Stimulated activated CD4-positive, alpha-beta T cell treated with anti-CD3 and anti-CD28 coated beads, Interleukin-2, amount 100 ng/mL, for 4 hours (primary cell): Measurements from ENCODE around the gene DET1.
"Not testable (repeated sequence)": the region's sequence is repeated elsewhere in the genome, so short reads cannot be mapped to it uniquely, and the experiment has no call there.

Experiments
- DNase-seq: peaks from one replicate; pipeline ENCODE4 v3.0.0-alpha.2; 2020; ENCODE audit warnings: low read depth

Gene DET1

DNA sequence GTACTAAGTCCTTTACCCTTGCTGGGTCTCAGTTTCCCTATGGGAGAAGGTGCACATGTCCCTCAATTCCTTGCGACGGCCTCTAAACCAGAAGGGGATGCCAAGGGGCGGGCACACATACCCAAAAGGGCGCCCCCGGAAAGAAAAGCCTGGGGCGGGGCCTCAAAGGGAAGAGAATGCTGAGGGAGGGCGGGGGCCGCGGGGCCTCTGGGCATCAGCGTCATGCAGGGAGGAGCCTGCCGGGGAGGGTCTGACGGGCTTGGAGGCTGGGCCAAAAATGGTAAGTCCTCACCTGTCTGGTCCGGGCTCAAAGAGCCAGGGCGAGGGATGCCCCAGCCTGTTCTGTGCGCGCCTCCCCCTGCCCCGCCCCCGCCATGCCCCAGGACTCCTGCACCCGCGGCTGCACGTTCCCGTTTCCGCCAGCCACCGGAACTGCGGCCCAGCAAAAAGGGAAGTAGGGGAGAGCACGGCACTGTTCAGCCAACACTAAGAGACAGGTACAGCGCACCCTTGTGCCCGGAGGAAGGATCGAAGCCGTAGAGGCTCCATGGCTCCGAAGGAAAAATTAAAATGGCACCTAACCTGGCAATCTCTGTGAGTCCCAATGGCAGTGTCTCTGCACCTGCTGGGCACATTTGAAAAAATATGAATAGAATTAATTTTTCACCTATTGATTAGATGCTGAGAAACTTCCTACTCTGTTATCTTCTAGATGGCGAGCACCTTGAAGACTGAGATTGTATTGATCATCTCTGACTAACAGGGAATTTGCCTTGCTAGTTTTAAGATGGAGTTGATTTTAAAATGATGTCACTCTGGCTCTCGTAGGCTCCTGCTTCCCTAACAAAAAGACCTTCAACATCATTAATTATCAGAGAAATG lies at the start of gene DET1:
DET1 (minus strand) TSS at position 434 of the 882 bp plus-strand sequence. CDS start 14,976 bp downstream, outside the sequence.
- DNase-seq, result peak; percentile 92

DNA sequence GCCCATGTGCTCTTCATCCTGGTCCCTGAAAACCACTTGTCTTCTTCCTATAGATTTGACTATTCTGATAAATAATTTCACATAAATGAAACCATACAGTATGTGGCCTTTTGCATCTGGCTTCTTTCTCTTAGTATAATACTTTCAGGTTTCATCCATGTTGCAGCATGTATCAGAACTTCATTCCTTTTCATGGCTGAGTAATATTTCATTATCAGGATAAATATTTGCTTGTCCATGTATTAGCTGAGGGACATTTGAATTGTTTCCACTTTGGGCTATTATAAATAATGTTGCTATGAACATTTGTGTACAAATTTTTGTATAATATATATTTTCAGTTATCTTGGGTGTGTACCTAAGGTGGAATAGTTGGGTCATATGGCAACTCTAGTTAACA lies 44.9 kb upstream of the DET1 start:
- DNase-seq, result no peak

DNA sequence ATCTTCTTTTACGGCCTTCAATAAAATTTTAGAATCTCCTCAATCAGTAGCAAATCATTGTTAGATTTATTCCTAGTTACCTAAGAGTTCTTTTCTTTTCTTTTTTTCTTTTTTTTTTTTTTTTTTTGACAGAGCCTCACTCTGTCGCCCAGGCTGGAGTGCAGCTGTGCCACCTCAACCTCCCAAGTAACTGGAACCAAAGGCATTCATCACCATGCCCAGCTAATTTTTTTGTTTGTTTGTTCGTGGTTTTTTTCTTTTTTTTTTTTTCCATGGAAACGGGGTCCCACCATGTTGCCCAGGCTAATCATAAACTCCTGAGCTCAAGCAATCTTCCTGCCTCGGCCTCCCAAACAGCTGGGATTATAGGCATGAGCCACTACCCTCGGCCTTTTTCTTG lies 44.3 kb upstream of the DET1 start:
- DNase-seq, result no peak

DNA sequence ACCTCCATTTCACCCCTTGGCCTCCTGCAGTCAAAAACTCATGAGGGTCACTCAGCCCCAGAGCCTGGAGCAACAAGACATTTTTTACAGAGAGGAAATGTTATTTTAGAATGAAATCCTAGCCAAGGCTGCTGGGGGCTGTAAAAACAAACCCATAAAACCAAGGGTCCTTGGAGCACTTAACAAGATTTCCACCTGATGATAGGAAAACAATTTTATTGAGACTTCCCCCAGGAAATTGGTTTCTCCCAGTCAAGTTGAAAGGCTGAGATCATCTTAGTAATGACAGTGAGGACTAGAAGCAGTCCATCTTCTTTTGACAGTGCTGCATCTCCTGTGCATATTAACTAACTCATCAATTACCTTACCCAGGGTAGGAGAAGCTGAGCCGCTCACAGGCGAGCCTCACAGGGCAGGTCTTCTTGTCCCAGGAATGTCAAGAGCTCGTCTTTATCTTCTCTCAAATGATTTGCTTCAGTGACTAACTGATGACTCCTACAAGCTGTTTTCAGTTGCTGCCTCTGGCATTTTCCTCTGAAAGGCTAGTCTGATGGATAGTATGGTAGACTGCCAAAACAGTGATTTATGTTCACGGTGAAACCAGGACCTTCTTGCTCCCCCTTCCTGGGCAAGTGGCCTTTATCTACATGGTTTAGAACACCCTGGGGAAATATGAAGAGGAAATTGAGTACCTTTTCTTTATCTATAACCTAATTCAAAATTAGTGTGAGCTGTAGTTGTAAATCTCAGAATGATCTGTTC lies 40.1 kb upstream of the DET1 start:
- DNase-seq, result no peak

- DNase-seq, result no peak
Measured at GRCh38 chr15:88580532-88580931, 34.1 kb upstream of the DET1 start.

GRCh38 chr15:88579322-88579721 lies 32.8 kb upstream of the DET1 start:
- DNase-seq, result no peak

DNA sequence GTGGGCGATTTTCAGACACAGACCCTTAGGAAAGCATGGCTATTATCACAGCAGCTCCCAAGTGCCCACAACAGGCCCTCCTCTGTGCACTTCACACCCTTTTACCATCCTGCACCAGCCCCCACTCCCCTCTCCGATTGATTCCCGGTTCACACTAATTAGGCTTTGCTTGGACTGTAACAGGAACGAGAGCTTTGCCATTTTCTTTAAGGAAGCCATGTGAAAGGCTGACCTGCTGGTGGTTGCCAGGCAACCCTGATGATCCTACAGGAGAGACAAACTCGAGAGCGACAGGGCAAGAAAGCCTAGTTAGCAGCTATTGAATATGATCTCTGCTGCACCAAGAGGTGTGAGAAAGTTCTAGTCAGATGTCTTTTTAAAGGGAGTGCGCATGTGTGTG lies 28.2 kb upstream of the DET1 start:
- no peak for DNase-seq

- no peak for DNase-seq
Measured at GRCh38 chr15:88574077-88574476, 27.6 kb upstream of the DET1 start.

DNA sequence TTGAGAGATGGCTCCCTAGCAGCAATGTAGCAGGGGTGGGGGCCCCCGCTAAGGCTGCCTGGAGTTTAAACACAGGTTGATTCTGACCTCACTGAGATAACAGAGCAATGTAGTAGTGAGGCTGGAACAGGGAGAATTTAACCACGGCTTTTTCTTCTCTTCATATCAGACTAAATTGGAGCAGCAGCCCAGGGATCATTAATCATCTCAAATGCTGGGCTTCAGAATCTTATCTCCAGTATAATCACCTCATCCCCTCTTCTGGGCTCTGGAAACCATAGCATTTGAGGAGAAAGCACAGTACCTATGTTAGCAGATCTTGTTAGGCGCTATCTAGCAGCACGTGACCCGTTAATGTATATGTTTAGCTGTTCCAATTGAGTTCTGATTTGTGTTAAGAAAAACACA lies 25.4 kb upstream of the DET1 start:
- DNase-seq, result no peak

DNA sequence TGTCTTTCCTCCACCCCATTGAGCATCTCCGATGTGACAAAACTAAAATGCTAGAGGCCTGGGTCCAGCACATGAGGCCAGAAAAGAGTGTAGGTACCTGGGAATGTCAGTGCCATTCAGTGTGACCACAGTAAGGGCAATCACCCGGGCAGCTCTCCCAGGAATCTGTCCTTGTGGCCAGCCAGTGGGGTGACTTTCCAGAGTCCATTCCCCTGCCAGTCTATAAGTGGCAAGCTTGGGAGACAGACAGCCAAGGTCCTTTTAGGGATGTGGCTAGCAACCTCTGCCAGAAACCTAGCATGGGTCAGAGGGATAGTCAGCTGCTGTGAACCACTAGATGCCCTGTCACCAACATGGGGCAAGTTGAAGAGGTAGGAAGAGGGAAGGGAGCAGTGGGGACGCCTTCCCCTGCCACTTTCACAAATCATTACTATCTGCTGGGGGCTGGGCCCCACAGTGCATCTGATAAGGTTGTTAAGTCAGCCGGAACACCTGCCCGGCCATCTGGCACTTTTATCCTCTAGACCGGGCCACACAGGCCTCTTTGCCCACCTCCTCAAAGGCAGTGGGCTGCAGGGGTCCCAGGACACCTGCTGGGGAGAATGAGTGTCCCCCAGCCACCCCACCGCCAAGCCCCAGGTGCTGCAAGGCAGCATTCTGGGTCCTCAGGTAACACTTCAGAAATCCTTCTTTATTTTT lies 24.8 kb upstream of the DET1 start:
- no peak for DNase-seq

DNA sequence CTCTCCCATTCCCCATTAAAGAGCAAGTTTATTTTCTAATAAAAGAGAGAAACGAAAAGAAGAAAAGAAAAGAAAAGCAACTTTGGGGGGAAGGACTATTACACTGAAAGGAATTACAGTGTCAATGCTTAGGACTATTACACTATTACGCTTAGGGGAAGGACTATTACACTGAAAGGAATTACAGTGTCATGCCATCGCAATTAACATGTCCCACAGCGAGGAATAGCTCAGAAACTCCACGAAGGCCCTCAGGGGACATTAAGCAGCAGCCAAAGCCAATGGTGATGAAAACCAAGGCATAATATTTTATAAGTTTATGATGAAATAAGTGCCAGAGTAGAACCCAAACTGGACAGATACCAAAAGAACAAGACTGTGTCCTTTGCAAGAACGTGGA lies 22.1 kb upstream of the DET1 start:
- DNase-seq, result no peak

DNA sequence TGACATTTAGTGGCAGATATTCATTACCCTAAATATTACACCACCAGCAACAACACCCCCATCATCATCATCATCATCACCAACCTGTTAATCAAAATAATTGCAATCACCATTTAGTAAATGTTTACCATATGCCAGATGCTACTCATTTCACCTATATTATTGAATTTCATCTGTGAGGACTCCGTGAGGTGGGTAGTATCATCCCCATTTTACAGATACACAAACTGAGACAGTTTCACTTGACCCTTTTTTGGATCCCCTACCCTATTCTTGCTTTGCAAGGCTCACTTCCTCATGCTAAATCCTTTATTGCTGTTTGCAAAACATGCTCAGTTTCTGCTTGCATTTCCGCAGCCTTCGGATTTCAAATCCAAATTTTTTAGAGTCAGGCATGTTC lies 18.3 kb upstream of the DET1 start:
- DNase-seq, result no peak

GRCh38 chr15:88563638-88564037 lies 17.2 kb upstream of the DET1 start:
- no peak for DNase-seq

- DNase-seq, result not testable (repeated sequence)
Measured at GRCh38 chr15:88559565-88559964, 13.1 kb upstream of the DET1 start.

GRCh38 chr15:88558026-88558425 lies 11.5 kb upstream of the DET1 start:
- not testable (repeated sequence) for DNase-seq

DNA sequence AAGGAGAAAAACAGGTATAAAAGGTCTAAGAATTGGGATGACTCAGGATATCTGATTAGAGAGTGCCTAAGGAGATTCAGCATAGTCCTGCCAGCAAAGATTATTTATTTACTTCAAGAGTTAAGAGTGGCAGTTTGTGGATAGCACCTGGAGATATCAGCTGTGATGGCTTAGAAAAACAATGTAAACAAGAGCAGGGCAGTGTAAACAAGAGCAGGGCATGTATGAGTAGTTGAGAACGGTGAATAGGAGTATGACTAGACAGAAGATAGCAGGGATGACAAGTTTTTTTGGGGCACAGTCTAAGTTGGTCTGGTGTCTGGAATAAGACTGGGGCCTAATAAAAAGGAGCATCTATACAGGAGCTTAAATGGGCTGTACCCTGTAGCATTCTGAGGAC lies 1.5 kb upstream of the DET1 start:
- not testable (repeated sequence) for DNase-seq

GRCh38 chr15:88545578-88546247 lies 768 bp downstream of the DET1 start:
- DNase-seq, result not testable (repeated sequence)

GRCh38 chr15:88543065-88543776 lies 3.3 kb downstream of the DET1 start:
- no peak for DNase-seq

- no peak for DNase-seq
Measured at GRCh38 chr15:88542342-88542733, 4.1 kb downstream of the DET1 start.

DNA sequence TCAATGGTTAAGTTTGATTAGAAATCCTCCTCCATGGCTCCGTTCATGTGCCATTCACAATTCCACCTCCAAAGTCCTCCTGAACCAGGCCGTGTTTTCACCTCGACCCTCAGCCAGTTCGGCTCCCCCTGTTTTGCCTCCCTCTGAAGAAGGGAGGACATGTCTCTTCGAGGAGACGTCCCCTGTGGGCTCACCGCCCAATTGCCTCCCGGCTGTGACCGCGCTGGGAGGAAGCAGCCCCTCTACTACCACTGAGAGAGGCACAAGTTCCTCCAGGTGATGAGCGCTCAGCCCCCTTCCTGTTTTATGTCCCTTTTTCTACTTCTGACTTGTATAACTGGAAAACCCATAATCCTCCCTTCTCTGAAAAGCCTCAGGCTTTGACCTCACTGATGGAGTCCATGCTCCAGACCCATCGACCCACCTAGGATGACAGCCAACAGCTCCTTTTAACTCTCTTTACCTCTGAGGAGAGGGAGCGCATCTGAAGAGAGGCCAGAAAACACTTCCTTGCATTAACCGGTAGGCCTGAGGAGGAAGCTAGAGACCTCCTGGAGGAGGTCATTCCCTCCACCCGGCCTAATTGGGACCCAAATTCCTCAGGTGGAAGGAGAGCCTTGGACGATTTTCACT lies 4.7 kb downstream of the DET1 start:
- no peak for DNase-seq

DNA sequence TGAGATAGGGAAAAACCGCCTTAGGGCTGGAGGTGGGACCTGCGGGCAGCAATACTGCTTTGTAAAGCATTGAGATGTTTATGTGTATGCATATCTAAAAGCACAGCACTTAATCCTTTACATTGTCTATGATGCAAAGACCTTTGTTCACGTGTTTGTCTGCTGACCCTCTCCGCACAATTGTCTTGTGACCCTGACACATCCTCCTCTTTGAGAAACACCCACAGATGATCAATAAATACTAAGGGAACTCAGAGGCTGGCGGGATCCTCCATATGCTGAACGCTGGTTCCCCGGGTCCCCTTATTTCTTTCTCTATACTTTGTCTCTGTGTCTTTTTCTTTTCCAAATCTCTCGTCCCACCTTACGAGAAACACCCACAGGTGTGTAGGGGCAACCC lies 5.4 kb downstream of the DET1 start:
- DNase-seq, result not testable (repeated sequence)
